GM12878 (cell line): ENCODE measurements around the gene MSH5. TPM values are rescaled to one million over a fixed set of nuclear protein-coding genes. Genes with fewer than 3 reads are reported as not detected.

Experiments used
- ATAC-seq: fragments of 200-7000 bp; cut with Tn5 transposase; 3 replicates; pipeline ENCODE4 v1.9.1; 2020; ENCODE audit warnings: mild to moderate bottlenecking, moderate library complexity
- BruUV-seq: library from RNA; stranded (reverse); fragments of 400-500 nt; replicated peaks from 2 replicates; lab custom pipeline; 2021; lab: Mats Ljungman, UMichigan
- CTCF ChIA-PET: fragments of 300-600 bp; sonication (Branson Sonifier 250); formaldehyde crosslinking; extraction: SDS; loops from one replicate; lab custom pipeline; 2021; ENCODE audit warnings: inconsistent platforms; lab: Yijun Ruan, JAX
- POLR2A ChIA-PET: fragments of 350-600 bp; formaldehyde crosslinking; extraction: SDS; loops from one replicate; lab custom pipeline; 2021; ENCODE audit warnings: inconsistent platforms; lab: Charles Lee
- RAD21 ChIA-PET: fragments of 300-600 bp; sonication (Branson Sonifier 250); formaldehyde crosslinking; loops from one replicate; lab custom pipeline; 2023; ENCODE audit warnings: antibody characterized with exemption; ENCODE audit not compliant: unreplicated experiment; lab: Charles Lee
- SMC1A ChIA-PET: fragments of 300-600 bp; sonication (Branson Sonifier 250); formaldehyde crosslinking; loops from one replicate; lab custom pipeline; 2023; ENCODE audit not compliant: unreplicated experiment, uncharacterized antibody; lab: Charles Lee
- DNase-seq: peaks from one replicate; pipeline ENCODE4 v3.0.0-alpha.2; 2011; ENCODE audit warnings: low read depth, low spot score
- FAIRE-seq: peaks from 3 replicates; lab custom pipeline; 2011; peaks lifted over from hg19 to GRCh38; lab: Jason Lieb, UNC
- H2AFZ ChIP-seq: 2 replicates; pipeline ENCODE4 v1.6.0; 2011; ENCODE audit warnings: low read depth, low read length, control low read depth; ENCODE audit not compliant: control insufficient read depth
- H3K27ac ChIP-seq: 2 replicates; pipeline ENCODE4 v1.5.1; 2011; ENCODE audit warnings: control low read depth; ENCODE audit not compliant: control insufficient read depth, insufficient read depth
- H3K27me3 ChIP-seq, 2 experiments: replicated peaks in 1 of 2; 2 replicates each; pipeline versions ENCODE4 v1.6.0 to v1.6.1; 2011; ENCODE audit warnings: low read length in 1 of 2; ENCODE audit not compliant: control insufficient read depth in 2 of 2, insufficient read depth in 2 of 2
- H3K36me3 ChIP-seq, 2 experiments: 2 replicates each; pipeline ENCODE4 v1.5.1; 2011; ENCODE audit warnings: low read length in 1 of 2; ENCODE audit not compliant: control insufficient read depth in 2 of 2, insufficient read depth in 2 of 2
- H3K4me1 ChIP-seq: 2 replicates; pipeline ENCODE4 v1.6.1; 2011; ENCODE audit warnings: mild to moderate bottlenecking, low read length, moderate library complexity, mixed read lengths; ENCODE audit not compliant: control insufficient read depth, insufficient read depth
- H3K4me2 ChIP-seq: 2 replicates; pipeline ENCODE4 v1.6.0; 2011; ENCODE audit warnings: control low read depth; ENCODE audit not compliant: control insufficient read depth, insufficient read depth
- H3K4me3 ChIP-seq: fragments of 200-600 bp; sonication (generic); 2 replicates; pipeline ENCODE4 v1.5.1; 2016
- H3K79me2 ChIP-seq: 2 replicates; pipeline ENCODE4 v1.6.0; 2011; ENCODE audit warnings: low read length; ENCODE audit not compliant: control insufficient read depth, insufficient read depth
- H3K9ac ChIP-seq: 2 replicates; pipeline ENCODE4 v1.8.0; 2011; ENCODE audit warnings: low read length, control low read depth, mixed read lengths; ENCODE audit not compliant: control insufficient read depth, insufficient read depth
- H3K9me3 ChIP-seq: replicated peaks from 3 replicates; pipeline ENCODE4 v1.5.1; 2011; ENCODE audit warnings: mild to moderate bottlenecking, low read length; ENCODE audit not compliant: control insufficient read depth, insufficient read depth
- H4K20me1 ChIP-seq: 2 replicates; pipeline ENCODE4 v1.6.0; 2011; ENCODE audit not compliant: control insufficient read depth, insufficient read depth
- EP300 ChIP-seq, 2 experiments: fragments of 150-350 bp in 1 of 2; IDR thresholded peaks; 2 replicates each; pipeline ENCODE4 v1.6.1; 2011 to 2012; ENCODE audit warnings: low read depth in 2 of 2, low read length in 2 of 2, borderline replicate concordance in 1 of 2, improper control_type of control experiment in 1 of 2, inconsistent platforms in 1 of 2; ENCODE audit not compliant: control insufficient read depth in 1 of 2
- GABPA ChIP-seq: IDR thresholded peaks from 2 replicates; pipeline ENCODE4 v1.6.1; 2014; ENCODE audit warnings: antibody characterized with exemption, low read depth, mild to moderate bottlenecking, inconsistent platforms
- NR2C1 ChIP-seq: fragments of 450-650 bp; IDR thresholded peaks from 2 replicates; pipeline ENCODE4 v1.6.1; 2017; ENCODE audit warnings: antibody characterized with exemption, mild to moderate bottlenecking, moderate library complexity
- POU2F2 ChIP-seq: IDR thresholded peaks from 3 replicates; pipeline ENCODE4 v1.6.1; 2011; ENCODE audit warnings: low read depth, mild to moderate bottlenecking, low read length, borderline replicate concordance
- RCOR1 ChIP-seq: conservative IDR thresholded peaks from 2 replicates; pipeline ENCODE4 v1.6.1; 2012; ENCODE audit warnings: low read depth, low read length, improper control_type of control experiment
- SP1 ChIP-seq: IDR thresholded peaks from one replicate; pipeline ENCODE4 v1.6.1; 2011; ENCODE audit warnings: low read depth, low read length
- SPI1 ChIP-seq: IDR thresholded peaks from 2 replicates; pipeline ENCODE4 v1.6.1; 2011; ENCODE audit warnings: low read depth, mild to moderate bottlenecking, low read length, moderate library complexity, borderline replicate concordance; ENCODE audit not compliant: insufficient read depth
- ZBED1 ChIP-seq: IDR thresholded peaks from 2 replicates; pipeline ENCODE4 v1.6.1; 2016; ENCODE audit warnings: borderline replicate concordance
- WGBS: methylation state at CpG from one replicate; pipeline ENCODE4 v1.1.6; 2016; ENCODE audit warnings: low lambda C conversion rate; ENCODE audit not compliant: insufficient replicate concordance, insufficient coverage; ENCODE audit errors: missing lambda C conversion rate; 5-methylcytosine and 5-hydroxymethylcytosine counted together
- in situ Hi-C: fragments of 300-500 bp; cut with MboI; formaldehyde crosslinking; loops from 9 replicates; pipeline ENCODE4 v1.14.3; 2018; ENCODE audit warnings: mixed read lengths
- intact Hi-C: fragments of 100-400 bp; cut with micrococcal nuclease; formaldehyde crosslinking; loops from one replicate; pipeline ENCODE4 v1.14.2; 2022; ENCODE audit not compliant: unreplicated experiment
- polyA plus RNA-seq, 11 experiments: library from polyadenylated mRNA; depleted of rRNA in 4 of 11; unstranded in 6 of 11; stranded (reverse) in 5 of 11; fragments of >200 nt; fragmentation: Nextera tagmentation in 4 of 11; fragmentation: Illumina TruSeq in 1 of 11; extraction: Ambion mirVana in 4 of 11; extraction: Trizol in 1 of 11; gene quantifications; 1 replicate in 1 of 11; 2 replicates in 10 of 11; pipeline versions ENCODE4 v1.2.1 to v1.2.3, GENCODE V29; 2011 to 2016; ENCODE audit warnings: inconsistent platforms in 2 of 11, missing spikeins in 2 of 11, low read depth in 1 of 11
- total RNA-seq, 4 experiments: library from RNA; depleted of rRNA in 3 of 4; stranded (reverse); fragments of >200 nt in 3 of 4; fragmentation: Illumina TruSeq in 1 of 4; extraction: Trizol in 1 of 4; gene quantifications; 2 replicates each; pipeline versions ENCODE4 v1.2.1 to v1.2.3, GENCODE V29; 2013 to 2021

MSH5 gene
- total and polyA plus RNA-seq, 10 of the 15 experiments (the other 5 are each of a cell fraction or from before 2014, with no cell fraction given): 9.1 to 52.7 (median 30.0) TPM

GRCh38 chr6:31741815-31742214 lies 2.0 kb downstream of the MSH5 start:
- intact Hi-C loops: no loop called here
- DNase-seq: no peak
- Histone ChIP-seq H3K27ac (no peak overlapping the region), H3K79me2 (peaks cover 13% of the 10 kb centered on the region), H2AFZ (no peak overlapping the region), H3K4me3 (no peak overlapping the region), H3K4me1 (peaks cover 18% of the 10 kb centered on the region), H3K36me3 (peaks cover 0 to 1% of the 10 kb centered on the region in 2 experiments; a peak in 1 of 4 replicates), H3K9ac (no peak overlapping the region), H3K4me2 (no peak overlapping the region), H4K20me1 (no peaks in the 10 kb centered on the region), H3K27me3 (no peaks in the 10 kb centered on the region), H3K9me3 (no peaks in the 10 kb centered on the region)
- RAD21 ChIA-PET: interaction anchor here (0.6 to 6.0 kb wide), 3 partner anchors 28 to 88 kb away, joined by 5 to 37 read pairs (median 36); partner anchors contain the start of gene LSM2
- BruUV-seq: no TSS peak
- CTCF ChIA-PET: interaction anchor here (1.1 to 15.8 kb wide), 4 partner anchors 9 to 88 kb away, joined by 4 to 208 read pairs (median 24); no protein-coding TSS in a partner anchor
- WGBS: 56% methylated on average over 2 of the region's 2 CpGs
- no peak for FAIRE-seq
- ATAC-seq: no peak
- in situ Hi-C loops: no loop called here
- SMC1A ChIA-PET: interaction anchor here (0.6 to 1.4 kb wide), 5 partner anchors 49 to 1235 kb away, joined by 3 read pairs; no protein-coding TSS in a partner anchor
- TF ChIP-seq GABPA (no peak), SPI1 (no peak), POU2F2 (no peak), RCOR1 (no peak)
- POLR2A ChIA-PET: interaction anchor here (0.7 to 4.3 kb wide), 4 partner anchors 12 to 146 kb away, joined by 3 to 30 read pairs (median 3); partner anchors contain the start of genes APOM and DDAH2

- SMC1A ChIA-PET: interaction anchor here (0.9 kb wide), 1 partner anchor 27 kb away, joined by 3 read pairs; no protein-coding TSS in a partner anchor
- RAD21 ChIA-PET: interaction anchor here (0.7 kb wide), 1 partner anchor 27 kb away, joined by 4 read pairs; no protein-coding TSS in a partner anchor
- TF ChIP-seq ZBED1: no peak
- no peak for TF ChIP-seq SP1
- TF ChIP-seq EP300 (IDR thresholded peaks at IDR 0.05; ENCODE audit: borderline replicate concordance in 1 of 2, control insufficient read depth in 1 of 2, low read depth in 2 of 2, low read length in 2 of 2): no peak
- TF ChIP-seq NR2C1: no peak
- TF ChIP-seq, all 136 proteins: peak for 0
- Histone ChIP-seq H3K9ac (no peak overlapping the region), H4K20me1 (no peaks in the 10 kb centered on the region), H3K4me3 (no peak overlapping the region), H3K4me2 (no peak overlapping the region), H3K27me3 (no peaks in the 10 kb centered on the region), H3K4me1 (peaks cover 12% of the 10 kb centered on the region), H3K36me3 (peaks cover 1 to 4% of the 10 kb centered on the region in 2 experiments; a peak in 2 of 4 replicates), H2AFZ (no peak overlapping the region), H3K9me3 (no peaks in the 10 kb centered on the region), H3K79me2 (peaks cover 11% of the 10 kb centered on the region), H3K27ac (no peak overlapping the region)
- no TSS peak for BruUV-seq
- intact Hi-C loops (no loop called here), in situ Hi-C loops (no loop called here)
- FAIRE-seq (no peak), ATAC-seq (no peak), DNase-seq (no peak)
- 100% methylated on average over 3 of the region's 3 CpGs for WGBS
- ChIA-PET CTCF (interaction anchor here (1.0 to 1.6 kb wide), 2 partner anchors 10 to 27 kb away, joined by 4 read pairs; no protein-coding TSS in a partner anchor), POLR2A (interaction anchor here (0.5 kb wide), 1 partner anchor 95 kb away, joined by 3 read pairs; no protein-coding TSS in a partner anchor)
Observed at GRCh38 chr6:31742894-31743293, 3.1 kb downstream of the MSH5 start.
